Thoracic aorta (tissue), 2 donors: ENCODE data around the gene OR10D3. TPM values are rescaled to one million over a fixed set of nuclear protein-coding genes. Genes with fewer than 3 reads are reported as not detected.
A peak's percentile ranks its signal among the peaks of the same experiment; 100 is the strongest.

Experiments used
- ATAC-seq: fragments of 150-250 bp; one replicate; pipeline ENCODE4 v1.8.0; 2017; ENCODE audit warnings: low read depth; ENCODE audit not compliant: insufficient number of reproducible peaks, low FRiP score
- DNase-seq: peaks from one replicate; pipeline ENCODE4 v3.0.0-alpha.2; 2020; ENCODE audit warnings: low spot score
- H3K27ac ChIP-seq, 2 donors: fragments of 200-600 bp; sonication (generic); 1 replicate in 1 of 2; 2 replicates in 1 of 2; pipeline ENCODE4 v1.5.1; 2016; ENCODE audit warnings: mild to moderate bottlenecking in 2 of 2, moderate library complexity in 2 of 2
- H3K27me3 ChIP-seq: fragments of 200-600 bp; sonication (generic); replicated peaks from 2 replicates; pipeline ENCODE4 v1.6.0; 2016; ENCODE audit warnings: mild to moderate bottlenecking; ENCODE audit not compliant: insufficient read depth
- H3K36me3 ChIP-seq: fragments of 200-600 bp; sonication (generic); one replicate; pipeline ENCODE4 v1.5.1; 2016
- H3K4me1 ChIP-seq, 2 donors: fragments of 200-600 bp; sonication (generic); 1 replicate in 1 of 2; 2 replicates in 1 of 2; pipeline versions ENCODE4 v1.5.1 to v1.6.0; 2016; ENCODE audit warnings: low read depth in 2 of 2, mild to moderate bottlenecking in 1 of 2; ENCODE audit not compliant: control insufficient read depth in 1 of 2
- H3K4me3 ChIP-seq: fragments of 200-600 bp; sonication (generic); 2 replicates; pipeline ENCODE4 v1.5.1; 2016; ENCODE audit warnings: mild to moderate bottlenecking
- H3K9me3 ChIP-seq: fragments of 200-600 bp; sonication (generic); 2 replicates; pipeline ENCODE4 v1.5.1; 2016
- CTCF ChIP-seq: fragments of 200-600 bp; sonication (generic); IDR thresholded peaks from one replicate; pipeline ENCODE4 v1.5.1; 2019; ENCODE audit warnings: antibody characterized with exemption
- total RNA-seq, 2 donors: library from RNA; depleted of rRNA; stranded (reverse); fragments of >200 nt; gene quantifications; one replicate each; pipeline versions ENCODE4 v1.1.0 to v1.2.3, GENCODE V29; 2016

OR10D3 gene
- total RNA-seq, 2 donors from 2014 or later: not detected

GRCh38 chr11:124195189-124195734 lies 12.1 kb downstream of the OR10D3 start:
- H3K27ac ChIP-seq: peak overlapping the region; percentile 42 to 77
- peaks cover 0 to 23% of the 10 kb centered on the region in 2 donors for H3K4me1 ChIP-seq
- ATAC-seq: peak; percentile 90
- H3K9me3 ChIP-seq: no peaks in the 10 kb centered on the region
- H3K4me3 ChIP-seq: peak overlapping the region; percentile 55
- DNase-seq: peak; percentile 27
- H3K27me3 ChIP-seq: no peaks in the 10 kb centered on the region
- H3K36me3 ChIP-seq: no peaks in the 10 kb centered on the region
- peak; percentile 57 for TF ChIP-seq CTCF

- no peak for TF ChIP-seq CTCF
- no peak for ATAC-seq
Observed at GRCh38 chr11:124197999-124198398, 14.9 kb downstream of the OR10D3 start.

GRCh38 chr11:124198897-124199296 lies 15.8 kb downstream of the OR10D3 start:
- H3K36me3 ChIP-seq: no peaks in the 10 kb centered on the region
- no peak overlapping the region for H3K27ac ChIP-seq
- no peak for TF ChIP-seq CTCF
- H3K27me3 ChIP-seq: no peaks in the 10 kb centered on the region
- H3K4me1 ChIP-seq: peaks cover 0 to 17% of the 10 kb centered on the region in 2 donors
- no peaks in the 10 kb centered on the region for H3K9me3 ChIP-seq
- H3K4me3 ChIP-seq: no peak overlapping the region
- no peak for DNase-seq
- ATAC-seq: no peak

More at GRCh38 chr11:124197999-124198398, 14.9 kb downstream of the OR10D3 start:
- Histone ChIP-seq H3K36me3 (no peaks in the 10 kb centered on the region), H3K27me3 (no peaks in the 10 kb centered on the region), H3K4me1 (peaks cover 0 to 21% of the 10 kb centered on the region in 2 donors), H3K9me3 (no peaks in the 10 kb centered on the region), H3K4me3 (no peak overlapping the region), H3K27ac (no peak overlapping the region)
- DNase-seq: no peak

GRCh38 chr11:124199702-124200101 lies 16.6 kb downstream of the OR10D3 start:
- Histone ChIP-seq H3K27ac (no peak overlapping the region), H3K4me1 (peaks cover 0 to 9% of the 10 kb centered on the region in 2 donors), H3K27me3 (no peaks in the 10 kb centered on the region), H3K9me3 (no peaks in the 10 kb centered on the region), H3K36me3 (no peaks in the 10 kb centered on the region), H3K4me3 (no peak overlapping the region)
- DNase-seq (no peak), ATAC-seq (no peak)
- TF ChIP-seq CTCF: no peak

GRCh38 chr11:124200671-124201070 lies 17.5 kb downstream of the OR10D3 start:
- no peaks in the 10 kb centered on the region for H3K4me1 ChIP-seq
- no peak overlapping the region for H3K27ac ChIP-seq
- DNase-seq (no peak), ATAC-seq (no peak)
- H3K27me3 ChIP-seq: no peaks in the 10 kb centered on the region
- no peak for TF ChIP-seq CTCF
- no peaks in the 10 kb centered on the region for H3K9me3 ChIP-seq
- H3K4me3 ChIP-seq: no peak overlapping the region
- no peaks in the 10 kb centered on the region for H3K36me3 ChIP-seq
